Naive thymus-derived CD4-positive, alpha-beta T cell (primary cell): Measurements from ENCODE around the gene TNNI3. TPM values are rescaled to one million over a fixed set of nuclear protein-coding genes. Genes with fewer than 3 reads are reported as not detected.
"Not testable (repeated sequence)": the region's sequence is repeated elsewhere in the genome, so short reads cannot be mapped to it uniquely, and the experiment has no call there.

Experiments
- ATAC-seq: fragments of 150-1000 bp; cut with Tn5 transposase; 2 replicates; pipeline ENCODE4 v1.10.0; 2021; ENCODE audit warnings: mild to moderate bottlenecking, moderate library complexity
- CTCF ChIA-PET: fragments of 350-600 bp; sonication (Branson Sonifier 250); formaldehyde crosslinking; loops from one replicate; lab custom pipeline; 2021; ENCODE audit warnings: antibody characterized with exemption; lab: Charles Lee
- POLR2A ChIA-PET: fragments of 350-600 bp; sonication (Branson Sonifier 250); formaldehyde crosslinking; loops from one replicate; lab custom pipeline; 2021; ENCODE audit warnings: antibody characterized with exemption, inconsistent platforms; lab: Charles Lee
- DNase-seq, 9 donors: peaks; one replicate each; pipeline versions ENCODE4 v3.0.0 to v3.0.0-alpha.2; 2020 to 2022; ENCODE audit warnings: mixed read lengths in 1 of 9
- H3K27ac ChIP-seq: one replicate; pipeline ENCODE4 v1.7.0; 2013; ENCODE audit warnings: mild to moderate bottlenecking, low read depth, low read length, moderate library complexity
- H3K27me3 ChIP-seq, 2 donors: one replicate each; pipeline ENCODE4 v1.7.0; 2013; ENCODE audit warnings: low read length in 2 of 2, mild to moderate bottlenecking in 2 of 2, moderate library complexity in 2 of 2; ENCODE audit not compliant: control insufficient read depth in 2 of 2, insufficient read depth in 2 of 2
- H3K36me3 ChIP-seq, 3 experiments: 1 replicate in 2 of 3; 2 replicates in 1 of 3; pipeline ENCODE4 v1.7.0; 2013; ENCODE audit warnings: low read length in 3 of 3, mild to moderate bottlenecking in 3 of 3, moderate library complexity in 1 of 3; ENCODE audit not compliant: insufficient read depth in 3 of 3, control insufficient read depth in 2 of 3
- H3K4me1 ChIP-seq, 2 donors: one replicate each; pipeline ENCODE4 v1.7.0; 2013; ENCODE audit warnings: low read length in 2 of 2, mild to moderate bottlenecking in 2 of 2, moderate library complexity in 1 of 2; ENCODE audit not compliant: control insufficient read depth in 2 of 2, insufficient read depth in 2 of 2
- H3K4me3 ChIP-seq: 2 replicates; pipeline ENCODE4 v1.7.0; 2013; ENCODE audit warnings: mild to moderate bottlenecking, low read length
- H3K9me3 ChIP-seq, 3 experiments: 1 replicate in 2 of 3; 2 replicates in 1 of 3; pipeline ENCODE4 v1.7.0; 2013; ENCODE audit warnings: low read length in 3 of 3; ENCODE audit not compliant: control insufficient read depth in 2 of 3
- H3K27ac Mint-ChIP-seq, 9 donors: one replicate each; pipeline ENCODE4 v1.8.0; 2020 to 2022; ENCODE audit warnings: mixed read lengths in 9 of 9, mild to moderate bottlenecking in 8 of 9, moderate library complexity in 5 of 9, inconsistent platforms in 2 of 9
- H3K27me3 Mint-ChIP-seq, 5 donors: one replicate each; pipeline ENCODE4 v1.8.0; 2021 to 2022; ENCODE audit warnings: mixed read lengths in 5 of 5, mild to moderate bottlenecking in 1 of 5
- H3K36me3 Mint-ChIP-seq, 5 donors: one replicate each; pipeline ENCODE4 v1.8.0; 2020 to 2022; ENCODE audit warnings: mixed read lengths in 5 of 5, mild to moderate bottlenecking in 3 of 5, inconsistent platforms in 1 of 5
- H3K4me1 Mint-ChIP-seq, 7 donors: one replicate each; pipeline ENCODE4 v1.8.0; 2020 to 2022; ENCODE audit warnings: mixed read lengths in 7 of 7, mild to moderate bottlenecking in 3 of 7, inconsistent platforms in 1 of 7
- H3K4me3 Mint-ChIP-seq, 10 donors: one replicate each; pipeline ENCODE4 v1.8.0; 2020 to 2022; ENCODE audit warnings: mild to moderate bottlenecking in 10 of 10, mixed read lengths in 10 of 10, moderate library complexity in 6 of 10, inconsistent platforms in 2 of 10
- H3K9me3 Mint-ChIP-seq, 11 donors: one replicate each; pipeline ENCODE4 v1.8.0; 2020 to 2022; ENCODE audit warnings: mixed read lengths in 11 of 11, mild to moderate bottlenecking in 4 of 11, inconsistent platforms in 1 of 11, moderate library complexity in 1 of 11
- intact Hi-C, 2 donors: fragments of 100-400 bp; cut with micrococcal nuclease; formaldehyde crosslinking; loops; one replicate each; pipeline ENCODE4 v1.15.1; 2023
- polyA plus RNA-seq, 2 donors: library from polyadenylated mRNA; unstranded; fragments of 300-500 nt; fragmentation: Illumina TruSeq; gene quantifications; one replicate each; pipeline ENCODE4 v1.2.3, GENCODE V29; 2021
- total RNA-seq, 6 experiments: library from RNA in 5 of 6; stranded (reverse) in 5 of 6; gene quantifications; 1 replicate in 5 of 6; 2 replicates in 1 of 6; pipeline ENCODE4 v1.2.3 and lab custom pipeline; 2021 to 2026

The TNNI3 gene
- total and polyA plus RNA-seq, 7 experiments from 2014 or later, result not detected

DNA sequence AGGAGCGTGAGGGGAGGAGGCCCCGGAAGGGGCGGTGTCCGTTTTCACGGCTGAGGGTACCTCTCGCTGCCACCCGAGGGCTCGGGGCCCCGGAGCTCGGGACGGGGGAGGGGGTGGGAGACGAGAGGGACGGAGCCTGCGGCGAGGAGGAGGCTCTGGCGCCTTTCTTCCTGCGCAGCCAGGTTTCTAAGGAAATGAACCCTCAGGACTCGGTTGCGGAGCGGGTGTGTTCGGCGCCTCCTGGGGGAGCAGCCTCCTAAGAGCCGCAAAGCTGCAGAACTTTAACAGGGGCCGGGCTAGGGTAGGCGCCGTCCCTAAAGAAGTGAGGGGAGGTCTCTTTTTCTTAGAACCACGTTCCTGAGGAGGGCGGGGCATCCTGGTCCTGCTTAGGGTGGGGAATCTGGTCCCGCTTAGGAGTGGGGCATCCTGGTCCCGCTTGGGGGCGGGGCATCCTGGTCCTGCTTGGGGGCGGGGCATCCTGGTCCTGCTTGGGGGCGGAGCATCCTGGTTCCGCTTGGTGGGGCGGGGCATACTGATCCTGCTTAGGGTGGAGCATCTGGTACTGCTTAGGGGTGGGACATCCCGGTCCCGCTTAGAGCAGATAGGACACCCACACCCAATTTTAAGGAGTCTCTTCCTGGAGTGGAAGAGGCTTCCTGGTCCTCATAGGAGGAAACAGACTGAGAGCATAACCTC, 16.3 kb upstream of the TNNI3 start:
- Mint-ChIP-seq H3K9me3 (peaks cover 0 to 12% (median 5%) of the 10 kb centered on the region in 11 donors), H3K4me1 (peaks cover 5 to 31% (median 24%) of the 10 kb centered on the region in 7 donors), H3K27me3 (peaks cover 79 to 86% (median 82%) of the 10 kb centered on the region in 5 donors), H3K36me3 (peaks cover 0 to 4% (median 0%) of the 10 kb centered on the region in 5 donors), H3K4me3 (peak overlapping the region; percentile 42 to 81 (median 60)), H3K27ac (no peak overlapping the region)
- intact Hi-C loops, result no loop called here
- Histone ChIP-seq H3K36me3 (no peaks in the 10 kb centered on the region), H3K4me3 (peak overlapping the region; percentile 33), H3K9me3 (no peaks in the 10 kb centered on the region), H3K4me1 (peaks cover 10 to 24% of the 10 kb centered on the region in 2 donors), H3K27me3 (peaks cover 4 to 44% of the 10 kb centered on the region in 2 donors), H3K27ac (no peak overlapping the region)
- ChIA-PET CTCF (interaction anchor here (0.5 to 0.7 kb wide), 2 partner anchors 128 to 129 kb away, joined by 3 read pairs; no protein-coding TSS in a partner anchor), POLR2A (interaction anchor here (0.6 kb wide), 1 partner anchor 117 kb away, joined by 3 read pairs; no protein-coding TSS in a partner anchor)
- peak in 1 of 9 donors; percentile 61 for DNase-seq
- peak; percentile 41 for ATAC-seq

DNA sequence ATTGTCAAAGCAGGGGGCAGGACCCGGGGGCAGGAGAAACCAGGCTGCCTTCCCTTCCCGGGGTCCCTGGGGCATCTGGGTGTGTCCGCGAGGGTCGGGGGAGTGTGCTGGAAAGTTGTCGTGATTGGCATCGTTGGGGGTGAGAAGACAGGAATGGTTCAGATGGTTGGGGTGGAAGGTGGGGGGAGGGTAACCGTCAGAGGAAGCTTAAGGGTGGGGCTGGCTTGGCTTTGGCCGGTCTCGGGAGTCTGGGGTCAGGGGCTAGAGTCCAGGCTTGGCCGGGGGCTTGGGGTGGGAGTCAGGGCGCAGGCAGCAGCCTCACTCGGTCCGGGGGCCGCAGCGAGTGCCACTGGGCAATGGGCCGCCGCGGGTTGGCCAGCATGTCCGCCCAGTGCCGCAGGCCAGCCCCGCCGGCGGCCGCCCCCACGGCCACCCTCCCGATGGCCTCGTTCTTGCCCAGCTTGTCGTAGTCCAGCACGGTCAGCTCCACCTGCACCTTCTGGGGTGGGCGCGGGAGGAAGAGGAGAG, 15.7 kb upstream of the TNNI3 start:
- Mint-ChIP-seq H3K9me3 (peaks cover 0 to 12% (median 5%) of the 10 kb centered on the region in 11 donors), H3K36me3 (peaks cover 0 to 4% (median 0%) of the 10 kb centered on the region in 5 donors), H3K27ac (no peak overlapping the region), H3K4me1 (peaks cover 5 to 27% (median 20%) of the 10 kb centered on the region in 7 donors), H3K4me3 (peak overlapping the region; percentile 42 to 82 (median 63)), H3K27me3 (peaks cover 74 to 85% (median 80%) of the 10 kb centered on the region in 5 donors)
- POLR2A ChIA-PET, result interaction anchor here (0.6 kb wide), 1 partner anchor 118 kb away, joined by 3 read pairs; no protein-coding TSS in a partner anchor
- Histone ChIP-seq H3K4me1 (peaks cover 9 to 18% of the 10 kb centered on the region in 2 donors), H3K36me3 (no peaks in the 10 kb centered on the region), H3K4me3 (peak overlapping the region; percentile 33), H3K27me3 (peaks cover 4 to 44% of the 10 kb centered on the region in 2 donors), H3K27ac (no peak overlapping the region), H3K9me3 (no peaks in the 10 kb centered on the region)
- CTCF ChIA-PET, result no interaction called here
- ATAC-seq, result no peak
- intact Hi-C loops, result no loop called here
- DNase-seq, result no peak

DNA sequence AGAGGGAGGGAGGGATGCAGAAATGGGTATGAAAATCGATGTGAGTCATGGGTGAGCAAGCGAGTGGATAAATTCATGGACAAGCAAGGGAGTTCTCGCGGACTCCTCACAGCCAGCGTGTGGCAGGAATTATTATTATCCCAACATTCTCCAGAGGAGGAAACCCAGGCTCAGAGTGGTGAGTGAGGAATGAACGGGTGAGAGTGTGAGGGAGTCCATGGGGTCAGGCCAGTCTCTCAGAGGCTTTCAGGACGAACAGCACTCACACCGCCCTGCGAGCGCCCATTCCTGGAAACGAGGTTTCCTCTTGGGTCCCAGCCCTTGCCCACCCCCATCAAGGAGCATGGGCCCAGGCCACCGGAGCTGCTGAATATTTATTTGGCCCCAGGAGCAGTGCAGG, 15.2 kb upstream of the TNNI3 start:
- Histone ChIP-seq H3K36me3 (no peaks in the 10 kb centered on the region), H3K27ac (no peak overlapping the region), H3K9me3 (no peaks in the 10 kb centered on the region), H3K4me1 (peaks cover 9 to 17% of the 10 kb centered on the region in 2 donors), H3K4me3 (no peak overlapping the region), H3K27me3 (peaks cover 2 to 46% of the 10 kb centered on the region in 2 donors)
- Mint-ChIP-seq H3K36me3 (peaks cover 0 to 4% (median 0%) of the 10 kb centered on the region in 5 donors), H3K27me3 (peaks cover 74 to 83% (median 76%) of the 10 kb centered on the region in 5 donors), H3K4me1 (peaks cover 5 to 26% (median 19%) of the 10 kb centered on the region in 7 donors), H3K27ac (peak overlapping the region in 1 of 9 donors; percentile 8), H3K4me3 (peak overlapping the region; percentile 25 to 82 (median 62)), H3K9me3 (peaks cover 0 to 10% (median 5%) of the 10 kb centered on the region in 11 donors)
- no peak for DNase-seq
- ChIA-PET CTCF (no interaction called here), POLR2A (no interaction called here)
- intact Hi-C loops, result no loop called here
- ATAC-seq, result no peak

DNA sequence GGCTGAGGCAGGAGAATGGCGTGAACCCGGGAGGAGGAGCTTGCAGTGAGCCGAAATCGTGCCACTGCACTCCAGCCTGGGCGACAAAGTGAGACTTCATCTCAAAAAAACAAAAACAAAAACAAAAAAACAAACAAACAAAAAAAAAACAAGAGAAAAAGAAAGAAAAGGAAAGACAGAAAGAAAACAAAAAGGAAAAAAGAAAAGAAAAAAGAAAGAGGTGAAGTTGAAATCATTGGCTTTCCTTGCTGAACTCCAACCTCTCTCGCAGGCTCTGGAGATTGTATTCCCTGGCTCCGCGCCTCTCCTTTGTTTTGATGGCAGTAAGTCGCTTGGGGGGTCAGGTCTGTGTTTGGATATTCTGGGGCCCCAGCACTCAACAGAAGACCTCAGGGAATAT, 14.8 kb upstream of the TNNI3 start:
- H3K36me3 ChIP-seq, H3K9me3 Mint-ChIP-seq, POLR2A ChIA-PET, DNase-seq, H3K36me3 Mint-ChIP-seq, ATAC-seq, H3K4me3 ChIP-seq, H3K27ac ChIP-seq, intact Hi-C loops, CTCF ChIA-PET, H3K9me3 ChIP-seq: not testable (repeated sequence)
- Histone ChIP-seq H3K4me1 (peaks cover 9 to 18% of the 10 kb centered on the region in 2 donors), H3K27me3 (peaks cover 0 to 47% of the 10 kb centered on the region in 2 donors)
- H3K4me3 Mint-ChIP-seq, result peak overlapping the region in 8 of 10 donors; percentile 25 to 82 (median 64)
- peak overlapping the region in 1 of 9 donors; percentile 8 for H3K27ac Mint-ChIP-seq
- peaks cover 5 to 26% (median 19%) of the 10 kb centered on the region in 7 donors for H3K4me1 Mint-ChIP-seq
- peaks cover 73 to 84% (median 77%) of the 10 kb centered on the region in 5 donors for H3K27me3 Mint-ChIP-seq

DNA sequence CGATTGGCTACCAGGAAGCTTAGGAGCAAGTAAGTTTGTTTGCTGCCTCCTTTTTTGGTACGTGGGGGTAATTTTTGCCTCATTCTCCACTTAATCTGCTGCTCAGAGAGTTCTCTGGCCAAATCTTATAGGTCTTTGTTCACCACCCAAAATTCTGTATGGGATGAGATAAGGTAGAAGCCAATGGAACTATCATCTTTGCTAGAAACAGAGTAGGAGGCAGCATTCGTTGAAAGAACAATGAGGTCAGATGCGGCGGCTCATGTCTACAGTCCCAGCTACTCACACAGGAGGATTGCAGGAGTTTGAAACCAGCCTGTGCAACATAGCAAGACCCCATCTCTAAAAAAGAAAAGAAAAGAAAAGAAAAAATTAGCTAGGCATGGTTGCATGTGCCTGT, 13.9 kb upstream of the TNNI3 start:
- Mint-ChIP-seq H3K27me3 (peaks cover 74 to 84% (median 78%) of the 10 kb centered on the region in 5 donors), H3K36me3 (peaks cover 0 to 3% (median 0%) of the 10 kb centered on the region in 5 donors), H3K27ac (peak overlapping the region in 1 of 9 donors; percentile 41), H3K9me3 (peaks cover 0 to 12% (median 6%) of the 10 kb centered on the region in 11 donors), H3K4me3 (peak overlapping the region in 6 of 10 donors; percentile 15 to 81 (median 33)), H3K4me1 (peaks cover 14 to 34% (median 28%) of the 10 kb centered on the region in 7 donors)
- Histone ChIP-seq H3K27me3 (peaks cover 4 to 49% of the 10 kb centered on the region in 2 donors), H3K4me1 (peaks cover 9 to 24% of the 10 kb centered on the region in 2 donors), H3K36me3 (no peaks in the 10 kb centered on the region), H3K9me3 (no peaks in the 10 kb centered on the region), H3K4me3 (no peak overlapping the region), H3K27ac (no peak overlapping the region)
- DNase-seq (no peak), ATAC-seq (no peak)
- intact Hi-C loops, result no loop called here
- ChIA-PET POLR2A (no interaction called here), CTCF (no interaction called here)

DNA sequence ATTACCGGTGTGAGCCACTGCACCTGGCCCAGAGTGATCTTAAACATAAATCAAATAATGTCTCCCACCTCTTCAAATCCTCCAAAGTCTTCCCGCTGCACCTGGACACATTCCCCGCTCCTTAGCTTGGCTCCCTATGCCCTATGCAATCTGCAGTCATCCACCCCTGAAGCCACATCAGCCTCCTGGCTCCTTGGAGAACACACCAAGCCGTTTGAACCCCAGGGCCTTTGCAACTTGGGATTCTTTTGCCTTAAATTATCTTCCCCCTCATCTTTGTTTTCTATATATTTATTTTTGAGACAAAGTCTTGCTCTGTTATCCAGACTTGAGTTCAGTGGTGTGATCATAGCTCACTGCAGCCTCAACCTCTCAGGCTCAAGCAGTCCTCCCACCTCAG, 11.6 kb upstream of the TNNI3 start:
- intact Hi-C loops, result loop anchor here in 1 of 2 donors (10.0 kb wide), 2 partner anchors 276 to 456 kb away; partner anchors contain the start of genes SHISA7 and ZNF784
- Histone ChIP-seq H3K27me3 (peaks cover 4 to 34% of the 10 kb centered on the region in 2 donors), H3K4me1 (peaks cover 7 to 16% of the 10 kb centered on the region in 2 donors), H3K9me3 (no peaks in the 10 kb centered on the region), H3K27ac (no peak overlapping the region), H3K36me3 (no peaks in the 10 kb centered on the region), H3K4me3 (no peak overlapping the region)
- peaks cover 17 to 32% (median 24%) of the 10 kb centered on the region in 7 donors for H3K4me1 Mint-ChIP-seq
- H3K27me3 Mint-ChIP-seq, result peaks cover 71 to 81% (median 76%) of the 10 kb centered on the region in 5 donors
- ChIA-PET CTCF (no interaction called here), POLR2A (interaction anchor here (2.0 kb wide), 1 partner anchor 9 kb away, joined by 5 read pairs; no protein-coding TSS in a partner anchor)
- DNase-seq (no peak), ATAC-seq (no peak)
- H3K36me3 Mint-ChIP-seq, result peaks cover 0 to 5% (median 3%) of the 10 kb centered on the region in 5 donors
- H3K27ac Mint-ChIP-seq, result no peak overlapping the region
- H3K9me3 Mint-ChIP-seq, result peaks cover 0 to 12% (median 6%) of the 10 kb centered on the region in 11 donors
- H3K4me3 Mint-ChIP-seq, result peak overlapping the region in 2 of 10 donors; percentile 1 to 37
